ENCODE results near the gene GNAQ.

DNA sequence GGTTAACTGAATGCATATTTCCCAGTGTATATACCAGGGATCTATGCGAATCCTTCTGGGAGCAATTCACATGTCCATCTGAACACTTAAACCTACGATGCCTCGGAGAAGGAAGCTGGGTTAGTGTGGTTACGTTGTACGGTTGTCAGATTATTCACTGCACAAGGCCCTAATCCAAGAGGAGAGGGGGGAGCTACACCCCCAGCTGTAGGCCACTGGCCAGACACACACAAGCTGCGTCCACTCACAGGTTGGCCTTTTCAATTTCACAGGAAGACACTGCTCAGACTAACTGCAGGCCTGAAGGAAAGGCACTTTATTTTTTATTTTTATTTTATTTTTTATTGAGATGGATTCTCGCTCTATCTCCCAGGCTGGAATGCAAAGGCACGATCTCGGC, 199.0 kb downstream of the GNAQ start:
- no peak for TF ChIP-seq EZH2 (IDR thresholded peaks at IDR 0.05; ENCODE audit: low read length, unreplicated experiment)
- TF ChIP-seq CTCF (conservative IDR thresholded peaks at IDR 0.05; ENCODE audit: low read depth, low read length): no peak
- TF ChIP-seq EZH2phosphoT487 (IDR thresholded peaks at IDR 0.05; ENCODE audit: borderline replicate concordance, low read length): no peak
